HG03095 (cell line): ENCODE results near the gene NGEF.

Experiments
- ATAC-seq: cut with Tn5 transposase; IDR thresholded peaks from one replicate; pipeline ENCODE4 v1.9.1; 2021; ENCODE audit warnings: moderate library complexity; ENCODE audit not compliant: unreplicated experiment

The NGEF gene

DNA sequence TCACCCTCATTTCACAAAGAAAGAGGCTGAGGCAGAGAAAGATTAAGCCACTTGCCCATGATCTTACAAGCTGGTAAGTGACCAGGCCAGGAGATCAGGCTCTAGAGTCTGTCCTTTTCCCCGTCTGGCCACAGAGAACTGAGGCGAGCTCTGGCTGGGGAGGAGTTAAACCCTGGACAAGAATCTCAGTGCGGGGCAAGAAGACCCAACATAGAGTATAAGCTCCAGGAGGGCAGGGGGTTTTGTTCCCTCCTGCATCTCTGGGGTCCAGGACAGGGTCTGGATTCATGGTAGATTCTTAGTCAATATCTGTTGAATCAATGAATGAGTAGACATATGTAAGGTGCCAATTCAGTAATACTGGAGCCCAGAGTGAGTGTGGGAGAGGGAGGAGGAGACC lies 34.1 kb upstream of the NGEF start:
- ATAC-seq, result no peak

DNA sequence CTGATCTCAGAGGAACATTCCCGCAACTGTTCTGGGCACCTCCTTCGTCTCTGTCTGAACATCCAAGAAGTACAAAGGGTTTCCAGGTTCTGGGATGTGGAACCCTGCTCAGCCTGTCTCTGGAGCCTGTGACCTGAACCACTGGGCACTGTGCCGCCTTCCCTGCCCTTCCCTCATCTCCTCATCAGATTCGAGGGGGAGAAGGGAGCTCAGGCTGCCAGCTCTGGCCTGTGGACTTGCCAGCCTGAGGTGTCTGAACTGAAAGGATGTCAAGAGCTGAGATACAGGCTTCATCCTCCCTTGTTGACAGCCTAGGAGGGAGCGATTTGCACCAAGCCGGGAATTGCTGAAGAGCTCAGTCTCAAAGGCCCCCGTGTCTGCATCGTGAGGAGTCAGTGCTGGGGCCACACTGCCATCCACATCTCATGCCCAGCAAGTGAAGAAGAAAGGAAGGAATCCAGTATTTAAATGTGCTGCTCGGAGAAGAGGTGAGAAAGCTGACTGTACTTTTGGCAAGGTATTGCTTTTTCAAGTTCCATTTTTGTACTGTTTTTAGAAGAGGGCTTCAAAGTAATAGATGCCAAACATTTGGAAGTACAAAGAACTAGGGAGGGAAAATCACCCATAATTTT lies 32.0 kb upstream of the NGEF start:
- no peak for ATAC-seq

DNA sequence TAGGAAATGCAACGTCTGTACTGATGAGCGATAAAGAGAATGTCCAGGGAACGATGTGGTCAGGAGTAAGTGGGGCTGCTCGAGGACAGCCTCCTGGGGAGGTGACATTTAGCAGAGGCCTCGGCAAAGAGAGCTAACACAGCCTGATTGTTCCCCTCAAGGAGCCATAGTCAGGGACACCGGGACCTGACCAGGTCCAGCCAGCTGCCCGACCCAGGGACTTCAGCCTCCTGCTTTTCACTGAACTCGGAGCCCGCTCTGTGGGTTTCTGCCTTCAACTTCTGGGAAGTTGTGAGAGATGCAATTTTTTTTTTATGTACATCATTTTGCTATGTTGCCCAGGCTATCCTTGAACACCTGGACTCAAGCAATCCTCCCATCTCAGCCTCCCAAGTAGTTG lies 29.5 kb upstream of the NGEF start:
- ATAC-seq, result no peak

DNA sequence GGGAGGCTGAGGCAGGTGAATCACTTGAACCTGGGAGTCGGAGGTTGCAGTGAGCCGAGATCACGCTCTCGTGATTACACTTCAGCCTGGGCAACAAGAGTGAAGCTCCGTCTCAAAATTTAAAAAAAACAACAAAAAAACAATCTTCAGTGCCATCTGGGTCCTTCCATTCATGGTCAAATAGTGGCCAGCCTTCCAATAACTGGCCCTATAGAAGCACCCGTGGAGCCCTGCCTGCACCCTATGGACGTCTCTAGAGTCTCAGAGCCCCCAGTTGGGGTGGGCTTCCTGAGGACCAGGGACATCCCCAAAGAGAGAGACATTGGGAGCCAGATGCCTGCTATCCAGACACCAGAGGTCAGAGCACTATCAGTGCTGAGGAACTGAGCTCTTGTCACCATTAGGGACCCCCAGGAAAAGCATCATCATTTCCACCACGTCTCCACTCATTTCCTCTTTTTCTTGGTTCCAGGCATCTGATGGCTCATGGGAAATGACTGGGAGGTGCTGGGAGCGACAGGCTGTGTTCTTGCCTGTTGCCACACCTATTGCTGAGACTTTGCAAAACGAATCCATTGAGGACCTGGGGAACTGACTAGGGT lies 28.8 kb upstream of the NGEF start:
- ATAC-seq, result no peak

DNA sequence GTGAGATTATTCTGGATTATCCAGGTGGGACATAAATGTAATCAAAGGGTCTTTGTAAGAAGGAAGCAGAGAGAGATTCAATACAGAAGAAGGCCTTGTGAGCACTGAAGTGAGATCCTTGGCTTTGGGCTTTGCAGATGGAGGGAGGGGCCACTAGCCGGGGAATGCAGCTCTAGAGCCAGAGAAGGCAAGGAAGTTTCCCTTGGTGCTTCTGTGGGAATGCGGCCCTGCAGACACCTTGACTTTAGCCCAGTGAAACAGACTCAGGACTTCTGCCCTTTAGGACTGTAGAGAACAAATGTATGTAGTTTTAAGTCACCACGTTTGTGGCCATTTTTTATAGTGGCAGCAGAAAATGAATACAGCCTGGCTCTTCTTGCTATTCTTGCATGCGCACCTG lies 27.5 kb upstream of the NGEF start:
- no peak for ATAC-seq

DNA sequence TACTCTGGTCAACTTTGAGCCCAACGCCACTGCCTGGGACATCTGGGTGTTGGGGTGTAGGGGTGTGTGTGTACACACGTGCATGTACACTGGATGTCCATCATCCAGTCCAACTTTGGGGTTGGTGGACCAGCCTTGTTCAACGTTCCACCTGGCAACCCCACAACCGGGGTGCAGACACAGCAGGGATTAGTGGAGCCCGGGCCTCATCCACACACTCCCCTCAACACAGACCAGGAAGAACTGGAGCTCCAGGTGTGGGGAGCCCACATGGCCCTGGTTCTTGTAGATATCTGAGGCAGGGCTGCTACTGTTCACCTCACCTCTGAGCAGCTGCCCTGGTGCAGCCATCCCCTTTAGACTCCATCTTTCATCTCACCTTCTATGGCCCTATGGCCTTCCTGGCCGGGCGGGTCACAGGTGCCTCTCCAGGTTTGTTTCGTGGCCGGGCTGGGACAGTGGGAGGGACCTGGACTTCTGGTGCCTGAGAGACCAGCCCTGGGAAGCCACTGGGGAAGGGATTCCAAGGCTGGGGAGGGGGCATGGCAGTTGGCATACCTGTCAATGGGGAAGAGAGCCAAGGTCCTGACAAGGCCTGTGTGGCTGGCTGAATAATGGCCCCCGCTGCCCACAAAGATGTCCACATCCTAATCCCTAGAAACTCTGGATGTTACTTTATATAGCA lies 26.9 kb upstream of the NGEF start:
- no peak for ATAC-seq

DNA sequence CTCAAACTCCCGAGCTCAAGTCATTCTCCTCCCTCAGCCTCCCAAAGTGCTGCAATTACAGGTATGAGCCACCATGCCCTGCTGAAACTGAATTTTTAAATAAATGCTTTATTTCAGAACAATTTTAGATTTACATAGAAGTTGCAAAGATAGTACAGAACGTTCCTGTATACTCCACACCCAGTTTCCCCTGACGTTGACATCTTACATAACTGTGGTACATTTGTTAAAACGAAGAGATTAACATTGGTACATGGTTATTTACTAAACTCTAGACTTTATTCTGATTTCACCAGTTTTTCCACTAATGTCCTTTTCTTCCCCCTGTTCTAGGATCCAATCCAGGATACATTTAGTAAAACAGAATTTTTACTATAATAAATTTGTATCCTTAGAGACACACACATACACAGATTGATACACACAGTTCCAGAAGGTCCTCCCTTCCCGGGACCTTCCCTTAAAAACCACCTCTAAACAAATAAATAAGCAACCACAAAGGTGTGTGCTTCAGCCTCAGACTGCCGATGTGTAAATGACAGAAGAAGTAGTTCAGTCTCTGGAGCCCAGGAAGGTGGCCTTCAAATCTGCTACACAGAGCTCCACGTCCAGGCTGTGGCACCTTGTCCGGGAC lies 26.3 kb upstream of the NGEF start:
- ATAC-seq, result no peak

DNA sequence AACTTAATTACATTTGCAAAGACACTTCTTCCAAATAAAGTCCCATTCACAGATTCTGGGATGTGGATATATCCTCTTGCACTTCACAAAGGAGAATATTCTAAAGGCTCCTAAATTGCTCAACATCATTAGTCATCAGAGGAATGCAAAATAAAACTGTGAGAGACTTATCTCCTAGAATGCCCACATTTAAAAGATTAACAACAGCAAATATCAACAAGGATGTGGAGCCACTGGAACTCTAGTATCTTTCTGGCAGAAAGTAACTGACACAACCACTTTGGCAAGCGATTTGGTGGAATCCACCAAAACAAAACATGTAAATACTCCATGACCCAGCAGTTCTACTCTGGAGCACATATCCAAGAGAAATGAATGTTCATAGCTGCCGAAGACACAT lies 24.0 kb upstream of the NGEF start:
- no peak for ATAC-seq

DNA sequence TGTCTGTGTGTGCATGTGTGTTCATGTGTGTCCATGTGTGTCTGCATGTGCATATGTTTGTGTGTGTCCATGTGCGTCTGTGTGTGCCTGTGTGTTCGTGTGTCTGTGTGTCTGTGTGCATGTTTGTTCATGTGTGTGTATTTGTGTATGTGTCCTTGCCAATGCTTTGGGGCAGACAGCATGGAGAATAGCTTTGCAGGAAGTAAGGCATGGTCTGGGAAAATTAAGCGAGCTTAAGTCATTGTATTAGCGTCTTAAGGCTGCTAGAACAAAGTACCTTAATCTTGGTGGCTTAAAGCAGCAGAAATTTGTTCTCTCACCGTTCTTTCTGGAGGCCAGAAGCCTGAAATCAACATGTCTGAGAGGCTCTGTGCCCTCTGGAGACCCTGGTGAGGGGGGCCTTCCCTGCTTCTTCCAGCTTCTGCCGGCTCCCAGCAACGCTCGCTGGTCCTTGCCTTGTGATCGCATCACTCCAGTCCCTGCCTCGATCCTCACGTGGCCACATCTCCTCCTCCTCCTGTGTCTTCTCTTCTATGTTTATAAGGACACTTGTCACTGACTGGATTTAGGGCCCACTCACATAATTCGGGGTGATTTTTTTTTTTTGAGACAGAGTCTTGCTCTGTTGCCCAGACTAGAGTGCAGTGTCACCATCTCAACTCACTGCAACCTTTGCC lies 23.2 kb upstream of the NGEF start:
- ATAC-seq, result no peak

DNA sequence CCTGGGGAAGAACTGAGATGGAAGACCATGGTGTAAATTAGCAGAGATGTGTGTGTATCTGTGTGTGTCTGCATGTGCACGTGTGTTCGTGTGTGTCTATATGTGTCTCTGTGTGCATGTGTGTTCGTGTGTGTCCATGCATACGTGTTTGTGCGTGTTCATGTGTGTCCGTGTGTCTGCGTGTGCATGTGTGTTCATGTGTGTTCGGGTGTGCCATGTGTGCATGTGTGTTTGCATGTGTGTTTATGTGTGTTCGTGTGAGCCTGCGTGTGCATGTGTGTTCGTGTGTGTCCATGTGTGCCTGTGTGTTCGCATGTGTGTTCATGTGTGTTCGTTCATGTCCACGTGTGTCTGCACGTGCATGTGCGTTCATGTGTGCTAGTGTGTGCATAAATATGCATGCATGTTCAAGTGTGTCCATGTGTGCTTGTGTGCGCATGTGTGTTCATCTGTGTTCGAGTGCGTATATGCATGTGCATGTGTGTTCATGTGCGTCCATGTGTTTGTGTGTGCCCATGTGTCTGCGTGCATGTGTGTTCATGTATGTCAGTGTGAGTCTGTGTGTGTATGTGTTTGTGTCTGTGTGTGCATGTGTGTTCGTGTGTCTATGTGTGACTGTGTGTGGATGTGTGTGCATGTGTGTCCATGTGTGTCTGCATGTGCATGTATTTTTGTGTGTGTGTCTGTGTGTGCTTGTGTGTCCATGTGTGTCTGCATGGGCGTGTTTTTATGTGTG lies 22.5 kb upstream of the NGEF start:
- no peak for ATAC-seq

DNA sequence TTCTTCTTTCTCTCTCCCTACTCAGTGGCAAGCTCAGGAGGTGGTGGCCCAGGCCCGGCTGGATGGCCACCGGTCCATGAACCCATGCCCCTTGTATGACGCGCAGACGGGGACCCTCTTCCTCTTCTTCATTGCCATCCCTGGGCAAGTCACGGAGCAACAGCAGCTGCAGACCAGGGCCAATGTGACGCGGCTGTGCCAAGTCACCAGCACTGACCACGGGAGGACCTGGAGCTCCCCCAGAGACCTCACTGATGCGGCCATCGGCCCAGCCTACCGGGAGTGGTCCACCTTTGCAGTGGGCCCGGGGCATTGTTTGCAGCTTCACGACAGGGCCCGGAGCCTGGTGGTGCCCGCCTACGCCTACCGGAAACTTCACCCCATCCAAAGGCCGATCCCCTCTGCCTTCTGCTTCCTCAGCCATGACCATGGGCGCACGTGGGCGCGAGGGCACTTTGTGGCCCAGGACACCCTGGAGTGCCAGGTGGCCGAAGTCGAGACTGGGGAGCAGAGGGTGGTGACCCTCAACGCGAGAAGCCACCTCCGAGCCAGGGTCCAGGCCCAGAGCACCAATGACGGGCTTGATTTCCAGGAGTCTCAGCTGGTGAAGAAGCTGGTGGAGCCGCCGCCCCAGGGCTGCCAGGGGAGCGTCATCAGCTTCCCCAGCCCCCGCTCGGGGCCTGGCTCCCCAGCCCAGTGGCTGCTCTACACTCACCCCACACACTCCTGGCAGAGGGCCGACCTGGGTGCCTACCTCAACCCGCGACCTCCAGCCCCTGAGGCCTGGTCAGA lies 21.2 kb upstream of the NGEF start:
- no peak for ATAC-seq

DNA sequence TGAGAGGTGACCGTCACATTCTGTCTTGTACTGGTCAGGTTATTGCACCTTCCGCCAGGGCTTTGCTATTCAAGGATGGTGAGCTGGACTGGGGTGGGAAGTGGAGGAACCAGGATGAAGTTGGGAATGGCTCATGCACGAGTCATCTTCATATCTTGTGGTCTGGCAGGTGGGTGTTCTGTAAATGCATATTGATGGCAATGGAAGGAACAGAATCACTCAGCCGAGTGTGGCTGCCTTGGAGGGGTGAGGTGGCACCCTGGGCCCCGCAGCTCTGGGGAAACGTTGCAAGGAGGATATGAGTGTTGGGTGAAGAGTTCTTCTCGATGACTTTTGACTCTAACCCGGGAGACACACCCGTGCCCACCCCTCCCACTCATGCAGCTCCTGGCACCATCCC lies 20.6 kb upstream of the NGEF start:
- ATAC-seq, result no peak

DNA sequence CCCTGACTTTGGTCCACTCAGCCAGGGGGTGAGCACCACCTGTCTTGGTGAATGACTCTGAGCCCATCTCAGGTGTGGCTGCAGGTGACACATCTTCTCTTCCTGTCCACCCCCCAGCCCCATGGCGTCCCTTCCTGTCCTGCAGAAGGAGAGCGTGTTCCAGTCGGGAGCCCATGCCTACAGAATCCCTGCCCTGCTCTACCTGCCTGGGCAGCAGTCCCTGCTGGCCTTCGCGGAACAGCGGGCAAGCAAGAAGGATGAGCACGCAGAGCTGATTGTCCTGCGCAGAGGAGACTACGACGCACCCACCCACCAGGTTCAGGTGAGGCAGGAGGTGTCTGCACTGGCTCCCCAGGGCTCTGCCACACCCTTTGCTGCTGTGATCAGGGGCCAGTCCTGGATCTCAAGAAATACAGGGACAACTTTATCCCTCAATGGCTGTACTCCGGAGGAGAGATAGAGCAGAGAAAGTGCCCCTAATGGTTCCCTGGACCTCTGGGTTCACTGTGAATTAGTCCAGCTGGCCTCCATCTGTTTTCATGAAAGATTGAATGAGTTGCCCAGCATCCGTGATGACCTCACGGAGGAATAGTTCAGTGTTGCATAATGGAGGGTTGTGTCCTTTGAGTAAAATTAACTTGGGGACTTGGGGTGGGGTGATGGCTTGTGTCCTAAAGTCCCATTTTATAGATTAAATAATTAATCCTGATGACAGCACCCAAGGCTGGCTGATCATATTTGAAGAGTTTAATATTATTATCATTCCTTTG lies 19.7 kb upstream of the NGEF start, which contains the start of gene NEU2:
Gene NEU2, plus strand, starts transcription at position 122 of the 770 bp plus-strand sequence. Its CDS starts 0 bp downstream, at position 122.
- ATAC-seq, result no peak

DNA sequence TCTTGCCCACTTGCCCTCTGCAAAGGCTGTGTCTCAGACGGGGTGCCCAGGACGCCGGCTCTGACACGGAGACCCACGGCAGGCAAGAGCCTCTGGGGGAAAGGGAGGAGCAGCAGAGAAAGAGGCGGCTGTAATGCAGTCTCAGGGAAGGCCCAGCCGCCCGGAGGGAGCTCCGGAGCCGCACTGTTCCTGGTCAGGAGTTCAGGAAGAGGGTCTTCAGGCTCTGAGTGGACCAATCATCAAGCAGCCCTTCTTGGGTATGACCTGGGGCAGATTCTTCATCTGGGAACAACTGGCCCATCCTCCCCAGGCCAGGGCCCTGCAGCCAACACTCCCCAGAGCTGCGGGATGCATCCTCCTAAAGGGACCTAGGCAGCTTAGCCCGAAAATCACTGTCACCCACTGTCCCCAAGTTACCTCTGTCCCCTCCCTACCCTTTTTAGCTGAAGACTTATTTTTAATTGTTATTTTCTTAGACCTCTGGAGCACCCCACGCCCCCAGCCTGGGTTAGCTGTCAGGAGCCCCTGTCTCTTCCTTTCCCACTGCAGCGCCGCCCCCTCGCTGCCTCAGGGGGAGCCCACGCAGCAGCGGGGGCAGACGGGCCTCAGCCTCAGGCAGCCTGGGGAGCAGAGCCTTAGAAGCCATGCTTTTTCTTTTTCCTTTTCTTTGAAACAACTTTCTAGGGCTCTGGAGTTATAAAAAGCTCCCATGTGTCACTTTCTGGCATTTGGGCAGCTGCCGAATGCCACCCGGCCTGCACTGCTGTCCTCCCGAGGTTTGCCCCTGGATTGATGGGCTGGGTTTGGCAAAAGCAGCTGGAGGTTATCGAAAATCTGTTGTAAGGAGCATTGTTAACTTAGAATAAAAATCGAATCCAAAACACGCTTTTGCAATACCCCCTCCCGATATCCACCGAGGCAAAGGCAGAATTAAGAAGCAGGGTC lies 18.8 kb upstream of the NGEF start:
- no peak for ATAC-seq

DNA sequence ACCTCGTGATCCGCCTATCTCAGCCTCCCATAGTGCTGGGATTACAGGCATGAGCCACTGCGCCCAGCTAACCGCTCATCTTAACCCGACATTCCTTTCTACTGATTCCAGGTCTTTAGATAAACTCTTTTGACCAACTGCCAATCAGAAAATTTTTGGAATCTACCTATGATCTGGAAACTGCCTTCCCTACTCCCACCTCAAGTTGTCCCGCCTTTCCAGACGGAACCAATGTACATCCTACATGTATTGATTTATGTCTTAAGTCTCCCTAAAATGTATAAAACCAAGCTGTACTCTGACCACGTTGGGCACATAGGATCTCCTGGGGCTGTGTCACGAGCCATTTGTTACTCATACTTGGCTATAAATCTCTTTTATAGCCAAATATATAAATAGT lies 16.3 kb upstream of the NGEF start:
- ATAC-seq, result no peak

DNA sequence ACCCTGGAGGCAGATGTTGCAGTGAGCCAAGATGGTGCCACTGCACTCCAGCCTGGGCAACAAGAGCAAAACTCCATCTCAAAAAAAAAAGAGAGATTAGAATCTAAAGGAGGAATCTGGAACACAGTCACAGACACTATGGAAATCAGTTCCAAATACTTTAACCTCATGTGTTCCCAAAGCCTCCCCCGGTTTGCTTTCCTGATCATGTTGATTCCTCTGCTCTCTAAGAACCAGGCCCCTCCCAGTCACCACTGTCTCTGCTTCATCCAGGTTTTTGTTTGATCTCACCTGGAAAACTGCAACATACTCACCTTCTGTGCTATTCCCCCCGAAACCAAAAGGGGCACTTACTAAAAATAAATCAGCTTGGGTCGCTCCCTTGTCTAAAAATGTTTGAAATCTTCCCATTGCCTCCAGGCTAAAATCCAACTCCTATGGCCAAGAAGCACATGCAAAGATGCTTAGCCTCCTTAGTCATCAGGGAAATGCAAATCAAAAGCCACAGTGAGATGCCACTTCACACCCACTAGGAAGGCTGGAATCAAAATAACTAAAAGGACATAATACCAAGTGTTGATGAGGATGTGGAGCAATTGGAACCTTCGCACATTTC lies 13.2 kb upstream of the NGEF start:
- no peak for ATAC-seq

DNA sequence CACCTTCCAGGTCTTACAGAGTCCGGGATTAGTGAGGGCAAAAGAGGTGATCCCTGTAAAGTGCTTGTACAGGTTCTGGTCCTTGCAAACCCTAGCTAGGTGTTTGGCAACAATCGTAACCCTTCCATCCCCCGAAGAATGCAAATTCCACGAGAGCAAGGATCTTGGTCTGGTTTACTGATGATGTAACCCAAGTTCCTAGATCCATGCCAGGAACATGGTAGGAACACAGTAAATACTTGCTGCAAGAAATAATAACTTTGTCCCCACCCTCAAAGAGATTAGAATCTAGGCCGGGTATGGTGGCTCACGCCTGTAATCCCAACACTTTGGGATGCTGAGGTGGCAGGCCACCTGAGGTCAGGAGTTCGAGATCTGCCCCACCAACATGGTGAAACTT lies 12.7 kb upstream of the NGEF start:
- ATAC-seq, result no peak
